HepG2 (cell line): Measurements from ENCODE around the gene RGL3. TPM values are rescaled to one million over a fixed set of nuclear protein-coding genes. Genes with fewer than 3 reads are reported as not detected.

Experiments
- ARNTL ChIP-seq: sonication (generic); formaldehyde crosslinking; IDR thresholded peaks from 2 replicates; pipeline ENCODE4 v1.4.0; 2020; ENCODE audit warnings: mild to moderate bottlenecking, missing genetic modification reagents
- ASH2L ChIP-seq: fragments of 300-600, 200-600 bp; sonication (generic); IDR thresholded peaks from 2 replicates; pipeline ENCODE4 v1.7.0; 2017; ENCODE audit warnings: low read depth, mild to moderate bottlenecking, moderate library complexity, mixed read lengths, low read length; ENCODE audit not compliant: insufficient read length
- FOXK2 ChIP-seq: fragments of 450-650 bp; IDR thresholded peaks from 2 replicates; pipeline ENCODE4 v1.6.1; 2016
- GZF1 ChIP-seq: sonication (generic); formaldehyde crosslinking; IDR thresholded peaks from 2 replicates; pipeline ENCODE4 v1.5.1; 2020; ENCODE audit warnings: mild to moderate bottlenecking, missing genetic modification reagents
- HNRNPL ChIP-seq: fragments of 200-400 bp; formaldehyde crosslinking; IDR thresholded peaks from 2 replicates; pipeline ENCODE4 v1.6.1; 2017; ENCODE audit warnings: mild to moderate bottlenecking, low read depth, low read length
- HNRNPUL1 ChIP-seq: fragments of 200-400 bp; formaldehyde crosslinking; IDR thresholded peaks from 2 replicates; pipeline ENCODE4 v1.6.1; 2017; ENCODE audit warnings: low read depth, mild to moderate bottlenecking, low read length, moderate library complexity
- KLF13 ChIP-seq: sonication (generic); formaldehyde crosslinking; IDR thresholded peaks from 2 replicates; pipeline ENCODE4 v1.4.0; 2020; ENCODE audit warnings: mild to moderate bottlenecking, missing genetic modification reagents
- MXD1 ChIP-seq: sonication (generic); formaldehyde crosslinking; IDR thresholded peaks from 2 replicates; pipeline ENCODE4 v1.4.0; 2020; ENCODE audit warnings: mild to moderate bottlenecking, missing genetic modification reagents
- PAX8 ChIP-seq: sonication (generic); formaldehyde crosslinking; IDR thresholded peaks from 2 replicates; pipeline ENCODE4 v1.8.0; 2022; ENCODE audit warnings: mild to moderate bottlenecking, missing genetic modification reagents, borderline replicate concordance
- SP2 ChIP-seq: sonication (generic); formaldehyde crosslinking; IDR thresholded peaks from 2 replicates; pipeline ENCODE4 v1.5.1; 2020; ENCODE audit warnings: mild to moderate bottlenecking, missing genetic modification reagents
- SYNCRIP ChIP-seq: fragments of 200-400 bp; formaldehyde crosslinking; IDR thresholded peaks from 2 replicates; pipeline ENCODE4 v1.6.1; 2018; ENCODE audit warnings: mild to moderate bottlenecking, low read depth, low read length; ENCODE audit not compliant: insufficient read depth
- TEF ChIP-seq: sonication (generic); formaldehyde crosslinking; IDR thresholded peaks from 2 replicates; pipeline ENCODE4 v1.5.0; 2020; ENCODE audit warnings: missing genetic modification reagents
- TSC22D2 ChIP-seq: sonication (generic); formaldehyde crosslinking; IDR thresholded peaks from 2 replicates; pipeline ENCODE4 v1.5.1; 2020; ENCODE audit warnings: missing genetic modification reagents, mild to moderate bottlenecking, borderline replicate concordance
- ZBTB39 ChIP-seq: sonication (generic); formaldehyde crosslinking; IDR thresholded peaks from 2 replicates; pipeline ENCODE4 v1.5.0; 2020; ENCODE audit warnings: missing genetic modification reagents
- ZNF20 ChIP-seq: sonication (generic); formaldehyde crosslinking; IDR thresholded peaks from 2 replicates; pipeline ENCODE4 v1.4.0; 2020; ENCODE audit warnings: mild to moderate bottlenecking, moderate library complexity, missing genetic modification reagents
- ZNF234 ChIP-seq: sonication (generic); formaldehyde crosslinking; conservative IDR thresholded peaks from 2 replicates; pipeline ENCODE4 v1.5.1; 2020; ENCODE audit warnings: mild to moderate bottlenecking, missing genetic modification reagents
- ZNF337 ChIP-seq: sonication (generic); formaldehyde crosslinking; IDR thresholded peaks from 2 replicates; pipeline ENCODE4 v1.5.1; 2020; ENCODE audit warnings: missing genetic modification reagents, low read depth, mild to moderate bottlenecking, borderline replicate concordance
- ZNF382 ChIP-seq: sonication (generic); formaldehyde crosslinking; IDR thresholded peaks from 2 replicates; pipeline ENCODE4 v1.5.0; 2020; ENCODE audit warnings: missing genetic modification reagents, mild to moderate bottlenecking, borderline replicate concordance
- ZNF615 ChIP-seq: sonication (generic); formaldehyde crosslinking; IDR thresholded peaks from 2 replicates; pipeline ENCODE4 v1.5.0; 2020; ENCODE audit warnings: mild to moderate bottlenecking, missing genetic modification reagents, borderline replicate concordance
- ZNF691 ChIP-seq: sonication (generic); formaldehyde crosslinking; IDR thresholded peaks from 2 replicates; pipeline ENCODE4 v1.4.0; 2020; ENCODE audit warnings: missing genetic modification reagents, low read depth, mild to moderate bottlenecking, borderline replicate concordance
- ZNF703 ChIP-seq: sonication (generic); formaldehyde crosslinking; IDR thresholded peaks from 2 replicates; pipeline ENCODE4 v1.5.1; 2020; ENCODE audit warnings: missing genetic modification reagents, mild to moderate bottlenecking, moderate library complexity, borderline replicate concordance
- ZNF724P ChIP-seq: sonication (generic); formaldehyde crosslinking; IDR thresholded peaks from 2 replicates; pipeline ENCODE4 v1.8.0; 2022; ENCODE audit warnings: missing genetic modification reagents, borderline replicate concordance
- ZNF879 ChIP-seq: sonication (generic); formaldehyde crosslinking; IDR thresholded peaks from 2 replicates; pipeline ENCODE4 v1.8.1; 2023; ENCODE audit warnings: missing genetic modification reagents
- ZSCAN5A ChIP-seq: sonication (generic); formaldehyde crosslinking; IDR thresholded peaks from 2 replicates; pipeline ENCODE4 v1.8.0; 2022; ENCODE audit warnings: mild to moderate bottlenecking, missing genetic modification reagents, borderline replicate concordance
- polyA plus RNA-seq, 8 experiments: library from polyadenylated mRNA; depleted of rRNA in 3 of 8; stranded (reverse) in 7 of 8; unstranded in 1 of 8; fragments of >200 nt; fragmentation: Illumina TruSeq in 4 of 8; extraction: Trizol in 4 of 8; gene quantifications; 2 replicates each; pipeline versions ENCODE4 v1.2.1 to v1.2.3, GENCODE V29; 2011 to 2016; ENCODE audit warnings: low read depth in 4 of 8, missing spikeins in 1 of 8, mixed read lengths in 1 of 8; ENCODE audit not compliant: insufficient read depth in 1 of 8
- total RNA-seq, 5 experiments: library from RNA; depleted of rRNA; stranded (reverse); fragments of >200 nt; fragmentation: Illumina TruSeq; extraction: Trizol; gene quantifications; 2 replicates each; pipeline ENCODE4 v1.2.3, GENCODE V29; 2016; ENCODE audit warnings: low read depth in 1 of 5

The RGL3 gene
- total and polyA plus RNA-seq, 2 of the 13 experiments (the other 11 are each of a cell fraction or from before 2014, with no cell fraction given): 4.2 to 7.6 TPM

- no peak for TF ChIP-seq ZNF615 (CRISPR knock-in tag)
- no peak for TF ChIP-seq ZNF20
- no peak for TF ChIP-seq PAX8
- no peak for TF ChIP-seq ZNF337 (CRISPR knock-in tag)
- TF ChIP-seq HNRNPL: 0 out of 2 replicates have a peak, but pooled peaks have one; percentile 43
- TF ChIP-seq ZNF724P (CRISPR knock-in tag): no peak
- no peak for TF ChIP-seq ZBTB39 (CRISPR knock-in tag)
- TF ChIP-seq ASH2L: no peak
- no peak for TF ChIP-seq SP2 (CRISPR knock-in tag)
- no peak for TF ChIP-seq KLF13
- no peak for TF ChIP-seq ZNF703
- peak; percentile 74; the same call in 1 of the 2 replicates for TF ChIP-seq MXD1 (CRISPR knock-in tag)
- TF ChIP-seq HNRNPUL1: no peak
- TF ChIP-seq ZNF879: no peak
- TF ChIP-seq TSC22D2 (CRISPR knock-in tag): no peak
- no peak for TF ChIP-seq SYNCRIP
- TF ChIP-seq ZSCAN5A (CRISPR knock-in tag): no peak
- no peak for TF ChIP-seq ARNTL (CRISPR knock-in tag)
- TF ChIP-seq FOXK2: no peak
- no peak for TF ChIP-seq ZNF234 (CRISPR knock-in tag)
- TF ChIP-seq ZNF691: no peak
- TF ChIP-seq TEF: no peak
- no peak for TF ChIP-seq GZF1
- TF ChIP-seq ZNF382: no peak
Measured at GRCh38 chr19:11418549-11419506, at the start of gene RGL3 (continued).
